SK-N-SH treated with all-trans-retinoic acid at 6 μM for 48 hours (cell line): ENCODE results near the gene CTNND2.

Experiments
- ATAC-seq: fragments of 200-7000 bp; cut with Tn5 transposase; 3 replicates; pipeline ENCODE4 v1.9.1; 2020; ENCODE audit warnings: mild to moderate bottlenecking, moderate library complexity
- ARNTL ChIP-seq: fragments of 450-650 bp; formaldehyde crosslinking; IDR thresholded peaks from 2 replicates; pipeline ENCODE4 v1.5.0; 2020; ENCODE audit warnings: low read depth, mild to moderate bottlenecking, moderate library complexity, borderline replicate concordance
- BACH2 ChIP-seq: fragments of 250-450 bp; sonication (Bioruptor Pico); IDR thresholded peaks from 2 replicates; pipeline ENCODE4 v1.9.0; 2021; ENCODE audit warnings: mild to moderate bottlenecking, borderline replicate concordance
- CREB5 ChIP-seq: fragments of 250-450 bp; sonication (Bioruptor Pico); IDR thresholded peaks from 2 replicates; pipeline ENCODE4 v1.5.1; 2020; ENCODE audit warnings: low read depth, mild to moderate bottlenecking, moderate library complexity
- CSDC2 ChIP-seq: fragments of 250-450 bp; sonication (Bioruptor Pico); IDR thresholded peaks from 2 replicates; pipeline ENCODE4 v1.5.0; 2020; ENCODE audit warnings: mild to moderate bottlenecking, moderate library complexity
- ESRRG ChIP-seq: fragments of 250-450 bp; sonication (Bioruptor Pico); IDR thresholded peaks from 2 replicates; pipeline ENCODE4 v1.6.1; 2021; ENCODE audit warnings: mild to moderate bottlenecking
- GLIS3 ChIP-seq: fragments of 250-450 bp; sonication (Bioruptor Pico); IDR thresholded peaks from 2 replicates; pipeline ENCODE4 v1.5.0; 2020; ENCODE audit warnings: mild to moderate bottlenecking, moderate library complexity
- ISL1 ChIP-seq: fragments of 250-450 bp; sonication (Bioruptor Pico); IDR thresholded peaks from 2 replicates; pipeline ENCODE4 v2.1.2; 2022; ENCODE audit warnings: mild to moderate bottlenecking, moderate library complexity
- OSR1 ChIP-seq: fragments of 250-450 bp; sonication (Bioruptor Pico); IDR thresholded peaks from 2 replicates; pipeline ENCODE4 v1.8.0; 2022; ENCODE audit warnings: moderate library complexity, mild to moderate bottlenecking, inconsistent platforms
- PPARA ChIP-seq: fragments of 250-450 bp; sonication (Bioruptor Pico); IDR thresholded peaks from 2 replicates; pipeline ENCODE4 v1.5.0; 2020; ENCODE audit warnings: mild to moderate bottlenecking, borderline replicate concordance
- RARB ChIP-seq: fragments of 250-450 bp; sonication (Bioruptor Pico); IDR thresholded peaks from 2 replicates; pipeline ENCODE4 v1.8.0; 2021; ENCODE audit warnings: mild to moderate bottlenecking, moderate library complexity
- SNAI2 ChIP-seq: fragments of 250-450 bp; sonication (Bioruptor Pico); IDR thresholded peaks from 2 replicates; pipeline ENCODE4 v1.5.0; 2020; ENCODE audit warnings: mild to moderate bottlenecking, moderate library complexity
- TCF4 ChIP-seq: fragments of 250-450 bp; sonication (Bioruptor Pico); IDR thresholded peaks from 2 replicates; pipeline ENCODE4 v1.8.0; 2021; ENCODE audit warnings: mild to moderate bottlenecking, moderate library complexity, borderline replicate concordance
- TOX ChIP-seq: fragments of 250-450 bp; sonication (Bioruptor Pico); IDR thresholded peaks from 2 replicates; pipeline ENCODE4 v1.8.0; 2021; ENCODE audit warnings: mild to moderate bottlenecking, moderate library complexity, borderline replicate concordance
- TSHZ2 ChIP-seq: fragments of 250-450 bp; sonication (Bioruptor Pico); IDR thresholded peaks from 2 replicates; pipeline ENCODE4 v1.5.0; 2020; ENCODE audit warnings: mild to moderate bottlenecking, moderate library complexity
- ZC3H10 ChIP-seq: fragments of 250-450 bp; sonication (Bioruptor Pico); IDR thresholded peaks from 2 replicates; pipeline ENCODE4 v1.5.1; 2021; ENCODE audit warnings: mild to moderate bottlenecking, moderate library complexity
- ZFP3 ChIP-seq: fragments of 250-450 bp; sonication (Bioruptor Pico); IDR thresholded peaks from 2 replicates; pipeline ENCODE4 v1.5.0; 2020; ENCODE audit warnings: mild to moderate bottlenecking, moderate library complexity
- ZFP30 ChIP-seq: fragments of 450-650 bp; formaldehyde crosslinking; IDR thresholded peaks from 2 replicates; pipeline ENCODE4 v1.5.0; 2022; ENCODE audit warnings: mild to moderate bottlenecking, moderate library complexity
- ZNF565 ChIP-seq: fragments of 450-650 bp; formaldehyde crosslinking; conservative IDR thresholded peaks from 2 replicates; pipeline ENCODE4 v1.5.0; 2020; ENCODE audit warnings: low read depth, mild to moderate bottlenecking, moderate library complexity
- ZNF70 ChIP-seq: fragments of 450-650 bp; formaldehyde crosslinking; IDR thresholded peaks from 2 replicates; pipeline ENCODE4 v1.5.0; 2020; ENCODE audit warnings: mild to moderate bottlenecking, moderate library complexity
- ZNF8 ChIP-seq: fragments of 450-650 bp; formaldehyde crosslinking; IDR thresholded peaks from 2 replicates; pipeline ENCODE4 v1.5.0; 2020; ENCODE audit warnings: mild to moderate bottlenecking, moderate library complexity
- TF ChIP-seq, protein P1 (sequence below): fragments of 250-450 bp; sonication (Bioruptor Pico); IDR thresholded peaks from 2 replicates; pipeline ENCODE4 v1.8.0; 2020; ENCODE audit warnings: mild to moderate bottlenecking, moderate library complexity, borderline replicate concordance
- TF ChIP-seq, protein P2 (sequence below): fragments of 250-450 bp; sonication (Bioruptor Pico); IDR thresholded peaks from 2 replicates; pipeline ENCODE4 v1.8.0; 2021; ENCODE audit warnings: low read depth, mild to moderate bottlenecking, moderate library complexity, borderline replicate concordance

CTNND2 gene

GRCh38 chr5:11400316-11400715, 503.9 kb downstream of the CTNND2 start:
- TF ChIP-seq SNAI2 (CRISPR knock-in tag) (no peak), ESRRG (no peak), RARB (no peak), OSR1 (CRISPR knock-in tag) (no peak), CSDC2 (CRISPR knock-in tag) (no peak), PPARA (CRISPR knock-in tag) (no peak), TOX (no peak), ZC3H10 (CRISPR knock-in tag) (no peak), ISL1 (CRISPR knock-in tag) (no peak), ZNF70 (no peak), GLIS3 (CRISPR knock-in tag) (no peak), TCF4 (CRISPR knock-in tag) (no peak), ZFP3 (no peak), ZNF8 (CRISPR knock-in tag) (no peak), BACH2 (CRISPR knock-in tag) (no peak), ZFP30 (CRISPR knock-in tag) (no peak)
- TF ChIP-seq, all 23 proteins: peak for 0
- ATAC-seq = no peak

- TF ChIP-seq ARNTL (CRISPR knock-in tag) (no peak), ZNF70 (no peak), GLIS3 (CRISPR knock-in tag) (no peak), ZC3H10 (CRISPR knock-in tag) (no peak), SNAI2 (CRISPR knock-in tag) (no peak), TSHZ2 (CRISPR knock-in tag) (no peak), ZFP3 (no peak), TOX (no peak), TCF4 (CRISPR knock-in tag) (no peak), ISL1 (CRISPR knock-in tag) (no peak), ZNF8 (CRISPR knock-in tag) (no peak), OSR1 (CRISPR knock-in tag) (no peak), CSDC2 (CRISPR knock-in tag) (no peak), ZNF565 (CRISPR knock-in tag) (no peak)
- TF ChIP-seq, protein P1, sequence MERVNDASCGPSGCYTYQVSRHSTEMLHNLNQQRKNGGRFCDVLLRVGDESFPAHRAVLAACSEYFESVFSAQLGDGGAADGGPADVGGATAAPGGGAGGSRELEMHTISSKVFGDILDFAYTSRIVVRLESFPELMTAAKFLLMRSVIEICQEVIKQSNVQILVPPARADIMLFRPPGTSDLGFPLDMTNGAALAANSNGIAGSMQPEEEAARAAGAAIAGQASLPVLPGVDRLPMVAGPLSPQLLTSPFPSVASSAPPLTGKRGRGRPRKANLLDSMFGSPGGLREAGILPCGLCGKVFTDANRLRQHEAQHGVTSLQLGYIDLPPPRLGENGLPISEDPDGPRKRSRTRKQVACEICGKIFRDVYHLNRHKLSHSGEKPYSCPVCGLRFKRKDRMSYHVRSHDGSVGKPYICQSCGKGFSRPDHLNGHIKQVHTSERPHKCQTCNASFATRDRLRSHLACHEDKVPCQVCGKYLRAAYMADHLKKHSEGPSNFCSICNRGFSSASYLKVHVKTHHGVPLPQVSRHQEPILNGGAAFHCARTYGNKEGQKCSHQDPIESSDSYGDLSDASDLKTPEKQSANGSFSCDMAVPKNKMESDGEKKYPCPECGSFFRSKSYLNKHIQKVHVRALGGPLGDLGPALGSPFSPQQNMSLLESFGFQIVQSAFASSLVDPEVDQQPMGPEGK (CRISPR knock-in tag) = no peak
- no peak for ATAC-seq
Observed at GRCh38 chr5:11398728-11399127, 505.5 kb downstream of the CTNND2 start.

- ATAC-seq = no peak
- no peak for TF ChIP-seq TCF4 (CRISPR knock-in tag)
- TF ChIP-seq ZNF565 (CRISPR knock-in tag) = no peak
- TF ChIP-seq ZNF8 (CRISPR knock-in tag) = no peak
- TF ChIP-seq GLIS3 (CRISPR knock-in tag) = no peak
- TF ChIP-seq TOX = no peak
- TF ChIP-seq ZFP30 (CRISPR knock-in tag) = no peak
- no peak for TF ChIP-seq TSHZ2 (CRISPR knock-in tag)
- TF ChIP-seq ESRRG = no peak
- no peak for TF ChIP-seq CREB5 (CRISPR knock-in tag)
- TF ChIP-seq, protein P1 (CRISPR knock-in tag) = no peak
- TF ChIP-seq ARNTL (CRISPR knock-in tag) = no peak
- TF ChIP-seq ZFP3 = no peak
- TF ChIP-seq ISL1 (CRISPR knock-in tag) = no peak
- TF ChIP-seq, protein P2, sequence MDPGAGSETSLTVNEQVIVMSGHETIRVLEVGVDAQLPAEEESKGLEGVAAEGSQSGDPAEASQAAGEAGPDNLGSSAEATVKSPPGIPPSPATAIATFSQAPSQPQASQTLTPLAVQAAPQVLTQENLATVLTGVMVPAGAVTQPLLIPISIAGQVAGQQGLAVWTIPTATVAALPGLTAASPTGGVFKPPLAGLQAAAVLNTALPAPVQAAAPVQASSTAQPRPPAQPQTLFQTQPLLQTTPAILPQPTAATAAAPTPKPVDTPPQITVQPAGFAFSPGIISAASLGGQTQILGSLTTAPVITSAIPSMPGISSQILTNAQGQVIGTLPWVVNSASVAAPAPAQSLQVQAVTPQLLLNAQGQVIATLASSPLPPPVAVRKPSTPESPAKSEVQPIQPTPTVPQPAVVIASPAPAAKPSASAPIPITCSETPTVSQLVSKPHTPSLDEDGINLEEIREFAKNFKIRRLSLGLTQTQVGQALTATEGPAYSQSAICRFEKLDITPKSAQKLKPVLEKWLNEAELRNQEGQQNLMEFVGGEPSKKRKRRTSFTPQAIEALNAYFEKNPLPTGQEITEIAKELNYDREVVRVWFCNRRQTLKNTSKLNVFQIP (CRISPR knock-in tag) = no peak
- no peak for TF ChIP-seq SNAI2 (CRISPR knock-in tag)
- no peak for TF ChIP-seq RARB
- no peak for TF ChIP-seq CSDC2 (CRISPR knock-in tag)
- TF ChIP-seq OSR1 (CRISPR knock-in tag) = no peak
Observed at GRCh38 chr5:11397549-11397948, 506.7 kb downstream of the CTNND2 start.
